ENCODE measurements around the gene FAM219A. TPM values are rescaled to one million over a fixed set of nuclear protein-coding genes. Genes with fewer than 3 reads are reported as not detected.

FAM219A gene
- total RNA-seq, 1 donor from 2014 or later, result 28.8 TPM

DNA sequence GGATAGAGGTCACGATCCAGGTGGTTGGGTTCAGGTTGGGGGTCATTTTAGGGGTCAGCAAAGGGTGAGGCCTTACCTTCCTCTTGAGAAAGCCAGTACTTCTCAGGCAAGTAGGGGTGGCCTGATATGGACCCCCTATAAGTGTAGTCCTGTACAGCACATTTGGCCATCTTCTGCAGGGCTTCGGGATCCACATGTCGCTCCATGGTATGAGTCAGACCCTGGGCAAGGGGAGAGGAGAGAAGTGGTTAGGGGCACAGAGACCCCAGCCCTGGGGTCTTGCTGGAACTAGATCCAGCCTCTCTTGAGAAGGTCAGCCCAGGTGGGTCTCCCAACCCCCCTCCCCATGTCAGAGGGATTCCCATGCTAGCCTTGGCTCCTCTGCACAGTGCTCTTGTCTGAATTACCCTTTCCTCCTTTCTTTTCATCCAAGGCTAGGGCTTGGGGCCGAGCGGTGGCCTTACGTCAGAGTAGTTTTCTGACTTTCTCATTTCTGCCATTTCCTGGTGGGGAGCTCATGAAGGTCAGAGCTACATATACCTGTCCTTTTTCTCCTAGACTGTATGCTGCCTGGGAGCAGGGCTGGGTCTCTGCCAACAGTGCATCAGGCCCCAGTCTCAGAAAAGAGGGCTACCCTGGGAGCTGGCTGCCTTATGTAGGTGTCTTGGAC is 72.7 kb downstream of the FAM219A start:
- no peak for DNase-seq
- TF ChIP-seq, protein P1, sequence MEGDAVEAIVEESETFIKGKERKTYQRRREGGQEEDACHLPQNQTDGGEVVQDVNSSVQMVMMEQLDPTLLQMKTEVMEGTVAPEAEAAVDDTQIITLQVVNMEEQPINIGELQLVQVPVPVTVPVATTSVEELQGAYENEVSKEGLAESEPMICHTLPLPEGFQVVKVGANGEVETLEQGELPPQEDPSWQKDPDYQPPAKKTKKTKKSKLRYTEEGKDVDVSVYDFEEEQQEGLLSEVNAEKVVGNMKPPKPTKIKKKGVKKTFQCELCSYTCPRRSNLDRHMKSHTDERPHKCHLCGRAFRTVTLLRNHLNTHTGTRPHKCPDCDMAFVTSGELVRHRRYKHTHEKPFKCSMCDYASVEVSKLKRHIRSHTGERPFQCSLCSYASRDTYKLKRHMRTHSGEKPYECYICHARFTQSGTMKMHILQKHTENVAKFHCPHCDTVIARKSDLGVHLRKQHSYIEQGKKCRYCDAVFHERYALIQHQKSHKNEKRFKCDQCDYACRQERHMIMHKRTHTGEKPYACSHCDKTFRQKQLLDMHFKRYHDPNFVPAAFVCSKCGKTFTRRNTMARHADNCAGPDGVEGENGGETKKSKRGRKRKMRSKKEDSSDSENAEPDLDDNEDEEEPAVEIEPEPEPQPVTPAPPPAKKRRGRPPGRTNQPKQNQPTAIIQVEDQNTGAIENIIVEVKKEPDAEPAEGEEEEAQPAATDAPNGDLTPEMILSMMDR (IDR thresholded peaks at IDR 0.05), result no peak
- H3K4me1 ChIP-seq, result peaks cover 4% of the 10 kb centered on the region
- H3K27me3 ChIP-seq, result peaks cover 3% of the 10 kb centered on the region
- ATAC-seq, result no peak
- no peak overlapping the region for H3K4me3 ChIP-seq
- intact Hi-C loops (cut with DNase I), result no loop called here
- H3K27ac ChIP-seq, result no peak overlapping the region
- H3K9me3 ChIP-seq, result no peaks in the 10 kb centered on the region
- H3K36me3 ChIP-seq, result no peaks in the 10 kb centered on the region

DNA sequence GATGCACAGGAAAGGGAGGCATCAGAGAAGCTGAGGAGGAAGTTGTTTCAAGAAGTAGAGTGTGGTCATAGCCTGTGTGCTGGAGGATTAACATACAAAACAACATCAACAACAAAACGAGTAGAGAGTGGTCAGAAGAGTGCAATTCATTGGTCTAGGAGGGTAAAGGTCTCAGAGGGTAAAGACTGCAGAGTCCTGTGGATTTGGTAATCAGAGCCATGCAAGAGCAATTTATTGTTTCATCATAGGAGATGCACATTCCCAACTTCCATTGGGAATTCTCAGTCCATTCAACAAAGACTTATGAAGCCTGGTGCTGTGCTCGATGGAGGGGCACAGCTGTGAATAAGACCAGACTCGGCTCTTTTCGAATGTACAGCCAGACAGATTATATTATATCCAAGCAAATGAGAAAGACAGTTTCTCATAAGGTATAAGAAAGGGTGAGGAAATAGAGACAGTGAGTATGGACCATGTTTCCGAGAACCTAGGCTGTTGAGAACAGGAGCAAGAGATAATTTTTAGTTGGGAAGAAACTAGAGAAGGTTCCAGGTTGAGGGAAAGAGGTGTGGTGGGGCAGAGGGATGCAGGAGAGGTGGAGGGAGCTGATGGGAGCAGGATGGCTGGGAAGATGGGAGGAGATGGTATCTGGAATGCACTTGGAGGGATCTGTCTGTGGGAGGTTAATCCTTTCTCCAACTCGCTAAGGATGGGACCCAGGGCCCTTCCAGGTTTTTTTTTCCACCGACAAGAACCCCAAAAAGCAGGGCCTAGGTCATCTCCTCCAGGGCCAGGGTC is 73.8 kb downstream of the FAM219A start:
- Histone ChIP-seq H3K27me3 (no peaks in the 10 kb centered on the region), H3K9me3 (no peaks in the 10 kb centered on the region), H3K4me1 (peaks cover 13% of the 10 kb centered on the region), H3K4me3 (no peak overlapping the region), H3K36me3 (no peaks in the 10 kb centered on the region), H3K27ac (no peak overlapping the region)
- DNase-seq (no peak), ATAC-seq (no peak)
- TF ChIP-seq, protein P1 (IDR thresholded peaks at IDR 0.05), result no peak
- intact Hi-C loops (cut with DNase I), result no loop called here

DNA sequence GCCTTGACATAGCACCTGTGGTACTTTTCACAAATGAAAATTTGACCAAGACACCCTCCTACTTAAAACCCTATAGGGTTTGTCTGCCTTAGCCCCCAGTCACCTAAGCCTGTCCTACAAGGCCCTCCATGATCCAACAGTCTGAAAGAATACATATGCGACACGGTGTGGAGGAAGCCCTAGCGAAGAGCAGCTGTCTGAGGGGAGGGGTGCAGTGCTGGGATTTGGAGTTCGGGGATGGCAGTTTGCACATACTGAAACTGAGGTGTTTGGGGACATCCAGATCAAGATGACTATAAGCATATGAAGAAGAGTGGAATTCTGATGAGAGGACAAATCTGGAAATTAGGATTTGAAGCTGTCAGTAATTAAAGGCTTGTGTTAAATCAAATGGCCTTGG is 74.5 kb downstream of the FAM219A start:
- ATAC-seq (no peak), DNase-seq (no peak)
- Histone ChIP-seq H3K27me3 (no peaks in the 10 kb centered on the region), H3K27ac (no peak overlapping the region), H3K4me1 (peaks cover 13% of the 10 kb centered on the region), H3K4me3 (no peak overlapping the region), H3K36me3 (no peaks in the 10 kb centered on the region), H3K9me3 (no peaks in the 10 kb centered on the region)
- intact Hi-C loops (cut with DNase I), result no loop called here
- TF ChIP-seq, protein P1 (IDR thresholded peaks at IDR 0.05), result no peak

DNA sequence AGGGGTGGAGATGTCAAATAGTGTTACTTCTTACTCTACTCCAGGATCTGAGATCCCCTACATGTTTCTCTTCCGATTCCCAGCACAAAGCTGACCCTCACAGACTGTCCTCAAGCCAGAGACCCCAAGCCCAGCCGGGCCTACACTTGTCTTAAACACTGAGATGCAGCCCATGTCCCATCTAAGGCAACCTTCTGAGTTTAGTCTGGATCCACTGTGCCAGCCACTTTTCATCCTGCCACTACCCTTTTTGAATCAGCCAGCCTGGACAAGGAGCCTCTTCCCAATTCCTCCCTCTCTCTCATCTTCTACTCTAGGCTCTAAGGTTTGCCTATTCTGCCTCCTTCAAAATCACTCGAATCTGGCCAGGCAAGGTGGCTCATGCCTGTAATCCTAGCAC is 75.5 kb downstream of the FAM219A start:
- Histone ChIP-seq H3K27ac (no peak overlapping the region), H3K4me1 (peaks cover 13% of the 10 kb centered on the region), H3K4me3 (no peak overlapping the region), H3K36me3 (no peaks in the 10 kb centered on the region), H3K9me3 (no peaks in the 10 kb centered on the region), H3K27me3 (no peaks in the 10 kb centered on the region)
- intact Hi-C loops (cut with DNase I), result no loop called here
- no peak for ATAC-seq
- TF ChIP-seq, protein P1 (IDR thresholded peaks at IDR 0.05), result no peak
- DNase-seq, result peak; percentile 10

DNA sequence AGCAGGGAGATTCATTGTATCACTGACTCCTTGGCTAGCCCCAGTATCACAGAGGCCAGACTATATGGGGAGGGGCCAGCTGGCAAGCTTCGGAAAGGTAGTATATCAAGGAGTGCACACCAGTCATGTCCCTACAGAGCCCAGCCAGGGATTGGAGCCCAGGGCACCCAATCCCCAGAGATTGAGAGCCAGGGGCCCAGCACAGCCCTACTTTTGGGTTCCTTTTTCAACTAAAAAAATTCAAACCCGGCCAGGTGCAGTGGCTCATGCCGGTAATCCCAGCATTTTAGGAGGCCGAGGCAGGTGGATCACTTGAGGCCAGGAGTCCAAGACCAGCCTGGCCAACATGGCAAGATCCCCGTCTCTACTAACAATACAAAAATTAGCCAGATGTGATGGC is 76.3 kb downstream of the FAM219A start:
- peak; percentile 23 for DNase-seq
- no peak overlapping the region for H3K4me3 ChIP-seq
- peaks cover 17% of the 10 kb centered on the region for H3K4me1 ChIP-seq
- TF ChIP-seq, protein P1 (IDR thresholded peaks at IDR 0.05), result no peak
- ATAC-seq, result no peak
- H3K9me3 ChIP-seq, result no peaks in the 10 kb centered on the region
- intact Hi-C loops (cut with DNase I), result no loop called here
- H3K27ac ChIP-seq, result no peak overlapping the region
- no peaks in the 10 kb centered on the region for H3K36me3 ChIP-seq
- no peaks in the 10 kb centered on the region for H3K27me3 ChIP-seq
